Measurements from ENCODE around the gene AFG1L.
"Not testable (repeated sequence)": the region's sequence is repeated elsewhere in the genome, so short reads cannot be mapped to it uniquely, and the experiment has no call there.

The AFG1L gene

GRCh38 chr6:108556866-108557493, 262.1 kb downstream of the AFG1L start:
- peak overlapping the region; percentile 70 to 78 for H3K9ac ChIP-seq (ENCODE audit: low read length in 2 of 2)
- H3K9me3 ChIP-seq (ENCODE audit: control insufficient read depth in 2 of 2, low read length in 2 of 2) = no peaks in the 10 kb centered on the region
- peaks cover 28% of the 10 kb centered on the region for H3K4me1 ChIP-seq (ENCODE audit: control insufficient read depth, insufficient read depth, low read length)
- H3K27me3 ChIP-seq (ENCODE audit: control insufficient read depth in 1 of 2, insufficient read depth in 2 of 2, low read length in 2 of 2) = no peaks in the 10 kb centered on the region
- peak overlapping the region; percentile 92 for H3K27ac ChIP-seq (ENCODE audit: low read length)
- no peaks in the 10 kb centered on the region for H3K36me3 ChIP-seq (ENCODE audit: control insufficient read depth in 2 of 2, insufficient read depth in 2 of 2, low read length in 2 of 2)
- H3K4me3 ChIP-seq (ENCODE audit: low read length in 2 of 2) = peak overlapping the region; percentile 75 to 98

GRCh38 chr6:108557494-108558371, 262.9 kb downstream of the AFG1L start:
- H3K27me3 ChIP-seq (ENCODE audit: control insufficient read depth in 1 of 2, insufficient read depth in 2 of 2, low read length in 2 of 2) = no peaks in the 10 kb centered on the region
- no peaks in the 10 kb centered on the region for H3K36me3 ChIP-seq (ENCODE audit: control insufficient read depth in 2 of 2, insufficient read depth in 2 of 2, low read length in 2 of 2)
- H3K9ac ChIP-seq (ENCODE audit: low read length in 2 of 2) = peak overlapping the region; percentile 70 to 79
- peaks cover 30% of the 10 kb centered on the region for H3K4me1 ChIP-seq (ENCODE audit: control insufficient read depth, insufficient read depth, low read length)
- H3K4me3 ChIP-seq (ENCODE audit: low read length in 2 of 2) = peak overlapping the region; percentile 75 to 98
- no peaks in the 10 kb centered on the region for H3K9me3 ChIP-seq (ENCODE audit: control insufficient read depth in 2 of 2, low read length in 2 of 2)
- H3K27ac ChIP-seq (ENCODE audit: low read length) = peak overlapping the region; percentile 92

- Histone ChIP-seq H3K9ac (ENCODE audit: low read length in 2 of 2) (peak overlapping the region; percentile 85 to 95), H3K9me3 (ENCODE audit: control insufficient read depth in 2 of 2, low read length in 2 of 2) (no peaks in the 10 kb centered on the region), H3K4me3 (ENCODE audit: low read length in 2 of 2) (peak overlapping the region; percentile 93 to 98), H3K36me3 (ENCODE audit: control insufficient read depth in 2 of 2, insufficient read depth in 2 of 2, low read length in 2 of 2) (no peaks in the 10 kb centered on the region), H3K27me3 (ENCODE audit: control insufficient read depth in 1 of 2, insufficient read depth in 2 of 2, low read length in 2 of 2) (no peaks in the 10 kb centered on the region), H3K27ac (ENCODE audit: low read length) (peak overlapping the region; percentile 89), H3K4me1 (ENCODE audit: control insufficient read depth, insufficient read depth, low read length) (peaks cover 32% of the 10 kb centered on the region)
Observed at GRCh38 chr6:108558372-108559096, 263.7 kb downstream of the AFG1L start.

- H3K4me3 ChIP-seq (ENCODE audit: low read length in 2 of 2) = peak overlapping the region; percentile 93 to 98
- no peaks in the 10 kb centered on the region for H3K36me3 ChIP-seq (ENCODE audit: control insufficient read depth in 2 of 2, insufficient read depth in 2 of 2, low read length in 2 of 2)
- peaks cover 32% of the 10 kb centered on the region for H3K4me1 ChIP-seq (ENCODE audit: control insufficient read depth, insufficient read depth, low read length)
- H3K27me3 ChIP-seq (ENCODE audit: control insufficient read depth in 1 of 2, insufficient read depth in 2 of 2, low read length in 2 of 2) = no peaks in the 10 kb centered on the region
- H3K9me3 ChIP-seq (ENCODE audit: control insufficient read depth in 2 of 2, low read length in 2 of 2) = no peaks in the 10 kb centered on the region
- H3K27ac ChIP-seq (ENCODE audit: low read length) = peak overlapping the region; percentile 99
- peak overlapping the region; percentile 95 for H3K9ac ChIP-seq (ENCODE audit: low read length in 2 of 2)
Observed at GRCh38 chr6:108559097-108559883, 264.4 kb downstream of the AFG1L start.

- no peaks in the 10 kb centered on the region for H3K9me3 ChIP-seq (ENCODE audit: control insufficient read depth in 2 of 2, low read length in 2 of 2)
- peak overlapping the region; percentile 99 for H3K27ac ChIP-seq (ENCODE audit: low read length)
- H3K36me3 ChIP-seq (ENCODE audit: control insufficient read depth in 2 of 2, insufficient read depth in 2 of 2, low read length in 2 of 2) = no peaks in the 10 kb centered on the region
- H3K4me1 ChIP-seq (ENCODE audit: control insufficient read depth, insufficient read depth, low read length) = peaks cover 34% of the 10 kb centered on the region
- H3K27me3 ChIP-seq (ENCODE audit: control insufficient read depth in 1 of 2, insufficient read depth in 2 of 2, low read length in 2 of 2) = no peaks in the 10 kb centered on the region
- peak overlapping the region; percentile 90 to 95 for H3K9ac ChIP-seq (ENCODE audit: low read length in 2 of 2)
- peak overlapping the region; percentile 70 to 98 for H3K4me3 ChIP-seq (ENCODE audit: low read length in 2 of 2)
Observed at GRCh38 chr6:108559884-108560462, 265.1 kb downstream of the AFG1L start.

- Histone ChIP-seq H3K9ac (ENCODE audit: low read length in 2 of 2) (peak within 1 kb of the TSS; percentile 90 to 95), H3K27ac (ENCODE audit: low read length) (peak within 1 kb of the TSS; percentile 99), H3K36me3 (ENCODE audit: control insufficient read depth in 2 of 2, insufficient read depth in 2 of 2, low read length in 2 of 2) (no peaks in the 10 kb centered on the region), H3K4me1 (ENCODE audit: control insufficient read depth, insufficient read depth, low read length) (peaks cover 33% of the 10 kb centered on the region), H3K9me3 (ENCODE audit: control insufficient read depth in 2 of 2, low read length in 2 of 2) (no peaks in the 10 kb centered on the region), H3K27me3 (ENCODE audit: control insufficient read depth in 1 of 2, insufficient read depth in 2 of 2, low read length in 2 of 2) (no peaks in the 10 kb centered on the region), H3K4me3 (ENCODE audit: low read length in 2 of 2) (peak within 1 kb of the TSS; percentile 97 to 98)
Observed at GRCh38 chr6:108560463-108561308, 265.8 kb downstream of the AFG1L start, which contains the start of gene FOXO3. FOXO3 (plus strand) TSS chr6:108560917; CDS start chr6:108561209, 292 bp downstream.

GRCh38 chr6:108561309-108561647, 266.4 kb downstream of the AFG1L start:
- H3K9ac ChIP-seq (ENCODE audit: low read length in 2 of 2) = peak overlapping the region in 1 of 2 donors; percentile 95
- not testable (repeated sequence) for H3K36me3 ChIP-seq (ENCODE audit: control insufficient read depth in 2 of 2, insufficient read depth in 2 of 2, low read length in 2 of 2); H3K27me3 ChIP-seq (ENCODE audit: control insufficient read depth in 1 of 2, insufficient read depth in 2 of 2, low read length in 2 of 2); H3K9me3 ChIP-seq (ENCODE audit: control insufficient read depth in 2 of 2, low read length in 2 of 2)
- H3K27ac ChIP-seq (ENCODE audit: low read length) = peak overlapping the region; percentile 99
- peaks cover 30% of the 10 kb centered on the region for H3K4me1 ChIP-seq (ENCODE audit: control insufficient read depth, insufficient read depth, low read length)
- peak overlapping the region; percentile 97 to 98 for H3K4me3 ChIP-seq (ENCODE audit: low read length in 2 of 2)

- Histone ChIP-seq H3K9ac (ENCODE audit: low read length in 2 of 2) (peak overlapping the region; percentile 83 to 95), H3K27ac (ENCODE audit: low read length) (peak overlapping the region; percentile 99), H3K4me1 (ENCODE audit: control insufficient read depth, insufficient read depth, low read length) (peaks cover 27% of the 10 kb centered on the region), H3K9me3 (ENCODE audit: control insufficient read depth in 2 of 2, low read length in 2 of 2) (no peaks in the 10 kb centered on the region), H3K27me3 (ENCODE audit: control insufficient read depth in 1 of 2, insufficient read depth in 2 of 2, low read length in 2 of 2) (no peaks in the 10 kb centered on the region), H3K36me3 (ENCODE audit: control insufficient read depth in 2 of 2, insufficient read depth in 2 of 2, low read length in 2 of 2) (peaks cover 0 to 2% of the 10 kb centered on the region in 2 donors), H3K4me3 (ENCODE audit: low read length in 2 of 2) (peak overlapping the region; percentile 97 to 98)
Observed at GRCh38 chr6:108561742-108562502, 267.1 kb downstream of the AFG1L start.

GRCh38 chr6:108562503-108562993, 267.7 kb downstream of the AFG1L start:
- no peaks in the 10 kb centered on the region for H3K27me3 ChIP-seq (ENCODE audit: control insufficient read depth in 1 of 2, insufficient read depth in 2 of 2, low read length in 2 of 2)

More at GRCh38 chr6:108562503-108562993, 267.7 kb downstream of the AFG1L start:
- Histone ChIP-seq H3K9ac (ENCODE audit: low read length in 2 of 2) (peak overlapping the region; percentile 83 to 95), H3K4me1 (ENCODE audit: control insufficient read depth, insufficient read depth, low read length) (peaks cover 21% of the 10 kb centered on the region), H3K4me3 (ENCODE audit: low read length in 2 of 2) (peak overlapping the region; percentile 97 to 98), H3K27ac (ENCODE audit: low read length) (peak overlapping the region; percentile 99), H3K36me3 (ENCODE audit: control insufficient read depth in 2 of 2, insufficient read depth in 2 of 2, low read length in 2 of 2) (peaks cover 4% of the 10 kb centered on the region in 2 donors), H3K9me3 (ENCODE audit: control insufficient read depth in 2 of 2, low read length in 2 of 2) (no peaks in the 10 kb centered on the region)

Measured in stomach smooth muscle (tissue), 2 donors.